Subcutaneous adipose tissue (tissue), 4 donors: ENCODE measurements around the gene SELENOH. TPM values are rescaled to one million over a fixed set of nuclear protein-coding genes. Genes with fewer than 3 reads are reported as not detected.

Experiments
- CTCF ChIP-seq: fragments of 450-650 bp; IDR thresholded peaks from one replicate; pipeline ENCODE4 v1.5.1; 2016; ENCODE audit warnings: low read depth, mild to moderate bottlenecking, control low read depth, antibody characterized with exemption, moderate library complexity
- total RNA-seq, 4 donors: library from RNA; depleted of rRNA; stranded (reverse); fragments of >200 nt; gene quantifications; one replicate each; pipeline ENCODE4 v1.1.0, GENCODE V29; 2016

The SELENOH gene
- total RNA-seq, 4 donors from 2014 or later: 72.2 to 129 (median 116) TPM

- no peak for TF ChIP-seq CTCF
These were observed 5.5 kb upstream of the SELENOH start for GRCh38 chr11:57735619-57736298.

- TF ChIP-seq CTCF: no peak
These were observed 779 bp downstream of the SELENOH start for GRCh38 chr11:57742087-57742452.

GRCh38 chr11:57744357-57744756, 3.1 kb downstream of the SELENOH start:
- TF ChIP-seq CTCF: no peak

- TF ChIP-seq CTCF: no peak
These were observed 3.9 kb downstream of the SELENOH start for GRCh38 chr11:57745206-57745605.

GRCh38 chr11:57746920-57747319, 5.6 kb downstream of the SELENOH start:
- no peak for TF ChIP-seq CTCF

- TF ChIP-seq CTCF: no peak
These were observed 9.9 kb downstream of the SELENOH start for GRCh38 chr11:57751176-57751575.

GRCh38 chr11:57751676-57752253, 10.5 kb downstream of the SELENOH start, which contains the start of gene BTBD18:
TSS of gene BTBD18 (minus strand) at chr11:57751819. CDS start at chr11:57751188, 631 bp downstream.
- no peak for TF ChIP-seq CTCF
